Measurements from ENCODE around the gene FOXF2. TPM values are rescaled to one million over a fixed set of nuclear protein-coding genes. Genes with fewer than 3 reads are reported as not detected.

FOXF2 gene
- total RNA-seq, 1 donor: 1.1 TPM

GRCh38 chr6:1404713-1405098 lies 15.3 kb downstream of the FOXF2 start:
- H3K4me3 ChIP-seq (ENCODE audit: insufficient read depth, low read length): no peak overlapping the region
- H3K27ac ChIP-seq (ENCODE audit: low read depth, low read length): no peak overlapping the region
- no peak for DNase-seq (ENCODE audit: insufficient read length, low spot score, missing footprints)
- H4K20me1 ChIP-seq (ENCODE audit: insufficient read depth, low read length): no peaks in the 10 kb centered on the region
- no peaks in the 10 kb centered on the region for H3K9me3 ChIP-seq (ENCODE audit: low read depth, low read length)
- TF ChIP-seq CTCF (IDR thresholded peaks at IDR 0.05; ENCODE audit: extremely low read depth, low read depth, low read length): no peak
- H3K79me2 ChIP-seq (ENCODE audit: insufficient read depth, low read length): no peaks in the 10 kb centered on the region
- H3K4me1 ChIP-seq (ENCODE audit: insufficient read depth, low read length): peaks cover 22% of the 10 kb centered on the region
- H2AFZ ChIP-seq (ENCODE audit: low read length): no peak overlapping the region
- no peaks in the 10 kb centered on the region for H3K27me3 ChIP-seq (ENCODE audit: insufficient read depth, low read length)
- no peak overlapping the region for H3K4me2 ChIP-seq (ENCODE audit: insufficient read depth, low read length)
- no peaks in the 10 kb centered on the region for H3K36me3 ChIP-seq (ENCODE audit: insufficient read depth, low read length)

- Histone ChIP-seq H4K20me1 (ENCODE audit: insufficient read depth, low read length) (no peaks in the 10 kb centered on the region), H3K4me2 (ENCODE audit: insufficient read depth, low read length) (no peak overlapping the region), H3K27me3 (ENCODE audit: insufficient read depth, low read length) (no peaks in the 10 kb centered on the region), H3K4me1 (ENCODE audit: insufficient read depth, low read length) (peaks cover 22% of the 10 kb centered on the region), H3K4me3 (ENCODE audit: insufficient read depth, low read length) (no peak overlapping the region), H3K36me3 (ENCODE audit: insufficient read depth, low read length) (no peaks in the 10 kb centered on the region), H2AFZ (ENCODE audit: low read length) (no peak overlapping the region), H3K79me2 (ENCODE audit: insufficient read depth, low read length) (no peaks in the 10 kb centered on the region), H3K27ac (ENCODE audit: low read depth, low read length) (no peak overlapping the region), H3K9me3 (ENCODE audit: low read depth, low read length) (no peaks in the 10 kb centered on the region)
- TF ChIP-seq CTCF (IDR thresholded peaks at IDR 0.05; ENCODE audit: extremely low read depth, low read depth, low read length): no peak
- DNase-seq (ENCODE audit: insufficient read length, low spot score, missing footprints): no peak
Observed at GRCh38 chr6:1405221-1405620, 15.8 kb downstream of the FOXF2 start.

DNA sequence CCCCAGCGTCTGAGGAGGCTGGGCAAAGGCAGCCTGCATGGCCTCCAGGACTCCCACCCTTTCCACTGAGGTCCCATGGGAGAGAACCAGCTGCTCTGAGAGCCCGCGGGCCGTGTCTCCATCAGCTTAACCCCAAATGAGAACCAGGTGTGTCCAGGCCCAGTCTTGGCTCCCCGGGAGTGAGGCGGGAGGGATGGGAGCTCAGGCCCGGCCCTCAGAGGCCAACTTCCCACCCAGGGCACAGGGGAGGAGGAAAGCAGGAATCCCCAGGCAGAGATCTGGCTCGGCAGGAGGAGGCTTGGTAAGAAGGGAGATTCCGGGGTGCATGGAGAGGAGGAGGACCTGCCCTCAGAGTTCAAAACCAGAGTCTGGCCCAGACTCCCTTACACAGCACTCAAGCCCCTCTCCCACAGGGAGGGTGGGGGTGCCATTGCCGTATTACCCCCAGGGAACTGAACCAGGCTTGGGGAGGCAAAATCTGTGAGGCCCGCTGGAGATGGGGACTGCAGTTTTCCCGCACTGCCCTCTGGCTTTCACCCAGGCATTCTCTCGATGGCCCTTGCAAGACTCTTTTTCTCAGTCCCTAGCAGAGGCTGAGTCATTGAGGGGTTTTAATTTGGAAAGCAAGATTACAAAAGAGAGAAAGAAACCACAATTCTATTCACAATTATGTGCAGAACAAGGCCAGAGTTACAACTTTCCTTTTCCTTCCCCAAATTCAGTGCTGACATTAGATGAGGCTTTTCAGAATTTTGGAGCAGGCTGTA lies 17.1 kb downstream of the FOXF2 start:
- H2AFZ ChIP-seq (ENCODE audit: low read length): no peak overlapping the region

More for the DNA sequence above, 17.1 kb downstream of the FOXF2 start:
- H3K4me1 ChIP-seq (ENCODE audit: insufficient read depth, low read length): peaks cover 22% of the 10 kb centered on the region
- no peak for DNase-seq (ENCODE audit: insufficient read length, low spot score, missing footprints)
- H3K4me3 ChIP-seq (ENCODE audit: insufficient read depth, low read length): no peak overlapping the region
- no peaks in the 10 kb centered on the region for H3K9me3 ChIP-seq (ENCODE audit: low read depth, low read length)
- no peaks in the 10 kb centered on the region for H3K79me2 ChIP-seq (ENCODE audit: insufficient read depth, low read length)
- H4K20me1 ChIP-seq (ENCODE audit: insufficient read depth, low read length): no peaks in the 10 kb centered on the region
- H3K27ac ChIP-seq (ENCODE audit: low read depth, low read length): no peak overlapping the region
- no peak for TF ChIP-seq CTCF (IDR thresholded peaks at IDR 0.05; ENCODE audit: extremely low read depth, low read depth, low read length)
- no peaks in the 10 kb centered on the region for H3K36me3 ChIP-seq (ENCODE audit: insufficient read depth, low read length)
- no peaks in the 10 kb centered on the region for H3K27me3 ChIP-seq (ENCODE audit: insufficient read depth, low read length)
- H3K4me2 ChIP-seq (ENCODE audit: insufficient read depth, low read length): peak overlapping the region; percentile 27

Measured in osteoblast (primary cell).